ENCODE measurements around the gene PRDM16.

The PRDM16 gene

GRCh38 chr1:3404801-3405200 is 335.8 kb downstream of the PRDM16 start:
- no peak overlapping the region for H3K4me3 ChIP-seq (ENCODE audit: low read depth, low read length)
- no peak for TF ChIP-seq POLR2A (IDR thresholded peaks at IDR 0.05; ENCODE audit: extremely low read depth, insufficient read length)
- TF ChIP-seq CTCF (IDR thresholded peaks at IDR 0.05; ENCODE audit: low read depth, low read length): no peak
- TF ChIP-seq MAX (IDR thresholded peaks at IDR 0.05; ENCODE audit: low read depth, low read length): no peak
- no peak for TF ChIP-seq MYC (IDR thresholded peaks at IDR 0.05; ENCODE audit: low read depth, low read length)
- no peak for DNase-seq (ENCODE audit: low read depth)

GRCh38 chr1:3405491-3405890 is 336.5 kb downstream of the PRDM16 start:
- DNase-seq (ENCODE audit: low read depth): no peak
- H3K4me3 ChIP-seq (ENCODE audit: low read depth, low read length): no peak overlapping the region
- TF ChIP-seq MYC (IDR thresholded peaks at IDR 0.05; ENCODE audit: low read depth, low read length): no peak

GRCh38 chr1:3405974-3406867 is 337.2 kb downstream of the PRDM16 start:
- no peak overlapping the region for H3K4me3 ChIP-seq (ENCODE audit: low read depth, low read length)
- TF ChIP-seq CTCF (IDR thresholded peaks at IDR 0.05; ENCODE audit: low read depth, low read length): no peak
- no peak for TF ChIP-seq POLR2A (IDR thresholded peaks at IDR 0.05; ENCODE audit: extremely low read depth, insufficient read length)
- no peak for TF ChIP-seq MYC (IDR thresholded peaks at IDR 0.05; ENCODE audit: low read depth, low read length)
- TF ChIP-seq MAX (IDR thresholded peaks at IDR 0.05; ENCODE audit: low read depth, low read length): no peak
- DNase-seq (ENCODE audit: low read depth): no peak

GRCh38 chr1:3407021-3407420 is 338.0 kb downstream of the PRDM16 start:
- no peak for TF ChIP-seq CTCF (IDR thresholded peaks at IDR 0.05; ENCODE audit: low read depth, low read length)
- TF ChIP-seq POLR2A (IDR thresholded peaks at IDR 0.05; ENCODE audit: extremely low read depth, insufficient read length): no peak
- no peak for TF ChIP-seq MAX (IDR thresholded peaks at IDR 0.05; ENCODE audit: low read depth, low read length)
- no peak for TF ChIP-seq MYC (IDR thresholded peaks at IDR 0.05; ENCODE audit: low read depth, low read length)
- no peak overlapping the region for H3K4me3 ChIP-seq (ENCODE audit: low read depth, low read length)
- DNase-seq (ENCODE audit: low read depth): no peak

GRCh38 chr1:3408751-3409266 is 339.8 kb downstream of the PRDM16 start:
- no peak for DNase-seq (ENCODE audit: low read depth)
- TF ChIP-seq MYC (IDR thresholded peaks at IDR 0.05; ENCODE audit: low read depth, low read length) (no peak), CTCF (IDR thresholded peaks at IDR 0.05; ENCODE audit: low read depth, low read length) (no peak), MAX (IDR thresholded peaks at IDR 0.05; ENCODE audit: low read depth, low read length) (no peak), POLR2A (IDR thresholded peaks at IDR 0.05; ENCODE audit: extremely low read depth, insufficient read length) (no peak)

GRCh38 chr1:3409366-3410141 is 340.6 kb downstream of the PRDM16 start:
- no peak for DNase-seq (ENCODE audit: low read depth)
- TF ChIP-seq MYC (IDR thresholded peaks at IDR 0.05; ENCODE audit: low read depth, low read length): no peak
- no peak for TF ChIP-seq MAX (IDR thresholded peaks at IDR 0.05; ENCODE audit: low read depth, low read length)
- TF ChIP-seq POLR2A (IDR thresholded peaks at IDR 0.05; ENCODE audit: extremely low read depth, insufficient read length): no peak
- TF ChIP-seq CTCF (IDR thresholded peaks at IDR 0.05; ENCODE audit: low read depth, low read length): no peak
- no peak overlapping the region for H3K4me3 ChIP-seq (ENCODE audit: low read depth, low read length)

More at GRCh38 chr1:3408751-3409266, 339.8 kb downstream of the PRDM16 start:
- H3K4me3 ChIP-seq (ENCODE audit: low read depth, low read length): no peak overlapping the region
